Skin epidermis (tissue), 12 donors: ENCODE measurements around the gene ENOX1.

Experiments used
- H3K27ac ChIP-seq, 21 experiments: fragments of 200-600 bp; sonication (generic) in 11 of 21; one replicate each; pipeline ENCODE4 v1.5.0; 2020; ENCODE audit warnings: mild to moderate bottlenecking in 3 of 21, inconsistent platforms in 2 of 21, moderate library complexity in 2 of 21
- H3K4me3 ChIP-seq, 7 experiments: fragments of 200-600 bp; sonication (generic) in 2 of 7; one replicate each; pipeline ENCODE4 v1.5.0; 2020; ENCODE audit warnings: inconsistent platforms in 2 of 7, mild to moderate bottlenecking in 2 of 7, moderate library complexity in 1 of 7

The ENOX1 gene

GRCh38 chr13:43640476-43640875, 146.3 kb downstream of the ENOX1 start:
- Histone ChIP-seq H3K4me3 (no peak overlapping the region), H3K27ac (no peak overlapping the region)

- H3K4me3 ChIP-seq: no peak overlapping the region
Measured at GRCh38 chr13:43631106-43631505, 155.7 kb downstream of the ENOX1 start.

GRCh38 chr13:43629691-43630480, 156.9 kb downstream of the ENOX1 start:
- H3K27ac ChIP-seq: no peak overlapping the region
- no peak overlapping the region for H3K4me3 ChIP-seq

More at GRCh38 chr13:43631106-43631505, 155.7 kb downstream of the ENOX1 start:
- H3K27ac ChIP-seq: no peak overlapping the region

- no peak overlapping the region for H3K27ac ChIP-seq
Measured at GRCh38 chr13:43626994-43627393, 159.8 kb downstream of the ENOX1 start.

GRCh38 chr13:43614063-43614462, 172.7 kb downstream of the ENOX1 start:
- Histone ChIP-seq H3K4me3 (no peak overlapping the region), H3K27ac (no peak overlapping the region)

More at GRCh38 chr13:43626994-43627393, 159.8 kb downstream of the ENOX1 start:
- no peak overlapping the region for H3K4me3 ChIP-seq

- H3K27ac ChIP-seq: no peak overlapping the region
- no peak overlapping the region for H3K4me3 ChIP-seq
Measured at GRCh38 chr13:43611281-43612273, 175.2 kb downstream of the ENOX1 start.

- Histone ChIP-seq H3K27ac (no peak overlapping the region), H3K4me3 (no peak overlapping the region)
Measured at GRCh38 chr13:43608400-43609137, 178.2 kb downstream of the ENOX1 start.

- Histone ChIP-seq H3K27ac (no peak overlapping the region), H3K4me3 (no peak overlapping the region)
Measured at GRCh38 chr13:43597599-43597945, 189.2 kb downstream of the ENOX1 start.

GRCh38 chr13:43596924-43597598, 189.7 kb downstream of the ENOX1 start:
- H3K27ac ChIP-seq: no peak overlapping the region
- no peak overlapping the region for H3K4me3 ChIP-seq

GRCh38 chr13:43596006-43596405, 190.8 kb downstream of the ENOX1 start:
- no peak overlapping the region for H3K27ac ChIP-seq
- no peak overlapping the region for H3K4me3 ChIP-seq

- no peak overlapping the region for H3K4me3 ChIP-seq
- H3K27ac ChIP-seq: no peak overlapping the region
Measured at GRCh38 chr13:43587376-43587775, 199.4 kb downstream of the ENOX1 start.

GRCh38 chr13:43584751-43585150, 202.0 kb downstream of the ENOX1 start:
- no peak overlapping the region for H3K4me3 ChIP-seq

GRCh38 chr13:43583321-43583720, 203.5 kb downstream of the ENOX1 start:
- no peak overlapping the region for H3K27ac ChIP-seq
- no peak overlapping the region for H3K4me3 ChIP-seq

More at GRCh38 chr13:43584751-43585150, 202.0 kb downstream of the ENOX1 start:
- no peak overlapping the region for H3K27ac ChIP-seq

- Histone ChIP-seq H3K27ac (no peak overlapping the region), H3K4me3 (no peak overlapping the region)
Measured at GRCh38 chr13:43580280-43580679, 206.5 kb downstream of the ENOX1 start.

GRCh38 chr13:43579321-43579720, 207.5 kb downstream of the ENOX1 start:
- H3K27ac ChIP-seq: no peak overlapping the region
- H3K4me3 ChIP-seq: no peak overlapping the region

GRCh38 chr13:43574605-43575004, 212.2 kb downstream of the ENOX1 start:
- Histone ChIP-seq H3K27ac (no peak overlapping the region), H3K4me3 (no peak overlapping the region)

- Histone ChIP-seq H3K27ac (no peak overlapping the region), H3K4me3 (no peak overlapping the region)
Measured at GRCh38 chr13:43573802-43574514, 212.8 kb downstream of the ENOX1 start.

- Histone ChIP-seq H3K27ac (no peak overlapping the region), H3K4me3 (no peak overlapping the region)
Measured at GRCh38 chr13:43573361-43573740, 213.4 kb downstream of the ENOX1 start.
